H9 (cell line): ENCODE data around the gene LRRN3. TPM values are rescaled to one million over a fixed set of nuclear protein-coding genes. Genes with fewer than 3 reads are reported as not detected.
"Not testable (repeated sequence)": the region's sequence is repeated elsewhere in the genome, so short reads cannot be mapped to it uniquely, and the experiment has no call there.

ENCODE experiments used
- DNase-seq: peaks from one replicate; pipeline ENCODE4 v3.0.0-alpha.2; 2017
- H2AFZ ChIP-seq: one replicate; pipeline ENCODE4 v1.6.1; 2013; ENCODE audit warnings: mild to moderate bottlenecking, low read length, control low read depth, moderate library complexity
- H2AK5ac ChIP-seq: 2 replicates; pipeline ENCODE4 v1.6.1; 2013; ENCODE audit warnings: low read length, control low read depth, mixed read lengths; ENCODE audit not compliant: insufficient read length
- H2BK120ac ChIP-seq: one replicate; pipeline ENCODE4 v1.6.1; 2013; ENCODE audit warnings: low read depth, mild to moderate bottlenecking, low read length, control low read depth, inconsistent platforms; ENCODE audit not compliant: poor library complexity, severe bottlenecking
- H2BK12ac ChIP-seq: 2 replicates; pipeline ENCODE4 v1.6.1; 2013; ENCODE audit warnings: low read length, control low read depth, mixed read lengths, low read depth; ENCODE audit not compliant: insufficient read length
- H2BK15ac ChIP-seq: 2 replicates; pipeline ENCODE4 v1.6.1; 2013; ENCODE audit warnings: low read depth, low read length, control low read depth
- H2BK20ac ChIP-seq: one replicate; pipeline ENCODE4 v1.6.1; 2013; ENCODE audit warnings: low read depth, mild to moderate bottlenecking, low read length, control low read depth, inconsistent platforms; ENCODE audit not compliant: poor library complexity, severe bottlenecking
- H2BK5ac ChIP-seq: 2 replicates; pipeline ENCODE4 v1.6.1; 2013; ENCODE audit warnings: low read length, control low read depth, mixed read lengths; ENCODE audit not compliant: insufficient read length
- H3K14ac ChIP-seq: 2 replicates; pipeline ENCODE4 v1.6.1; 2013; ENCODE audit warnings: low read length, control low read depth; ENCODE audit not compliant: insufficient read depth
- H3K18ac ChIP-seq: 2 replicates; pipeline ENCODE4 v1.6.1; 2013; ENCODE audit warnings: low read depth, mild to moderate bottlenecking, mixed read lengths, low read length, control low read depth; ENCODE audit not compliant: insufficient read length
- H3K23ac ChIP-seq: 2 replicates; pipeline ENCODE4 v1.6.1; 2013; ENCODE audit warnings: low read length, control low read depth, mixed read lengths, low read depth; ENCODE audit not compliant: insufficient read length
- H3K23me2 ChIP-seq: 2 replicates; pipeline ENCODE4 v1.6.1; 2013; ENCODE audit warnings: low read depth, mild to moderate bottlenecking, mixed read lengths, low read length, control low read depth; ENCODE audit not compliant: insufficient read length, poor library complexity, severe bottlenecking
- H3K27ac ChIP-seq: 2 replicates; pipeline ENCODE4 v1.5.1; 2013; ENCODE audit warnings: low read length, control low read depth, mixed read lengths, low read depth; ENCODE audit not compliant: insufficient read length
- H3K27me3 ChIP-seq: 2 replicates; pipeline ENCODE4 v1.6.1; 2013; ENCODE audit warnings: low read length, control low read depth, inconsistent platforms; ENCODE audit not compliant: insufficient read depth
- H3K4ac ChIP-seq: 2 replicates; pipeline ENCODE4 v1.6.1; 2013; ENCODE audit warnings: low read depth, mild to moderate bottlenecking, control low read depth, inconsistent platforms, low read length, moderate library complexity
- H3K4me1 ChIP-seq: 2 replicates; pipeline ENCODE4 v1.6.1; 2013; ENCODE audit warnings: low read length, control low read depth, inconsistent platforms; ENCODE audit not compliant: insufficient read depth
- H3K4me2 ChIP-seq: 2 replicates; pipeline ENCODE4 v1.6.1; 2013; ENCODE audit warnings: low read length, control low read depth, mixed read lengths; ENCODE audit not compliant: insufficient read length, insufficient read depth
- H3K56ac ChIP-seq: 2 replicates; pipeline ENCODE4 v1.6.1; 2013; ENCODE audit warnings: low read depth, mild to moderate bottlenecking, mixed read lengths, low read length, control low read depth; ENCODE audit not compliant: insufficient read length
- H3K79me1 ChIP-seq: 2 replicates; pipeline ENCODE4 v1.6.1; 2013; ENCODE audit warnings: low read depth, mild to moderate bottlenecking, moderate library complexity, low read length, control low read depth, inconsistent platforms; ENCODE audit not compliant: insufficient read depth, poor library complexity, severe bottlenecking
- H3K79me2 ChIP-seq: 2 replicates; pipeline ENCODE4 v1.6.1; 2013; ENCODE audit warnings: low read length, control low read depth, inconsistent platforms; ENCODE audit not compliant: insufficient read depth
- H3K9ac ChIP-seq: 2 replicates; pipeline ENCODE4 v1.6.1; 2013; ENCODE audit warnings: low read length, control low read depth, mixed read lengths; ENCODE audit not compliant: insufficient read length; ENCODE audit errors: extremely low read depth
- H3K9me3 ChIP-seq: one replicate; pipeline ENCODE4 v1.6.1; 2013; ENCODE audit warnings: low read depth, low read length, inconsistent platforms; ENCODE audit not compliant: control insufficient read depth
- H3T11ph ChIP-seq: one replicate; pipeline ENCODE4 v1.6.1; 2013; ENCODE audit warnings: mild to moderate bottlenecking, low read length, control low read depth, inconsistent platforms
- H4K20me1 ChIP-seq: one replicate; pipeline ENCODE4 v1.6.1; 2013; ENCODE audit not compliant: control insufficient read depth, insufficient read length, insufficient read depth
- H4K5ac ChIP-seq: 2 replicates; pipeline ENCODE4 v1.6.1; 2013; ENCODE audit warnings: low read depth, mild to moderate bottlenecking, mixed read lengths, low read length, control low read depth; ENCODE audit not compliant: insufficient read length
- H4K8ac ChIP-seq: replicated peaks from 2 replicates; pipeline ENCODE4 v1.6.1; 2013; ENCODE audit warnings: low read length, control low read depth, mixed read lengths, low read depth; ENCODE audit not compliant: insufficient read length
- H4K91ac ChIP-seq: 2 replicates; pipeline ENCODE4 v1.6.1; 2013; ENCODE audit warnings: low read depth, mild to moderate bottlenecking, moderate library complexity, mixed read lengths, low read length, control low read depth; ENCODE audit not compliant: insufficient read length
- H3K27ac Mint-ChIP-seq, 3 experiments: 2 replicates in 2 of 3; 3 replicates in 1 of 3; pipeline ENCODE4 v1.8.0; 2020 to 2021; ENCODE audit warnings: mixed read lengths in 3 of 3, mild to moderate bottlenecking in 1 of 3, moderate library complexity in 1 of 3
- H3K27me3 Mint-ChIP-seq: 2 replicates; pipeline ENCODE4 v1.8.0; 2021; ENCODE audit warnings: low read depth, mild to moderate bottlenecking, moderate library complexity, mixed read lengths
- H3K36me3 Mint-ChIP-seq, 3 experiments: 2 replicates in 2 of 3; 3 replicates in 1 of 3; pipeline ENCODE4 v1.8.0; 2020 to 2021; ENCODE audit warnings: low read depth in 3 of 3, mixed read lengths in 3 of 3; ENCODE audit not compliant: insufficient read depth in 1 of 3
- H3K4me1 Mint-ChIP-seq, 2 experiments: 2 replicates each; pipeline ENCODE4 v1.8.0; 2020; ENCODE audit warnings: mixed read lengths in 2 of 2
- H3K4me3 Mint-ChIP-seq, 2 experiments: 2 replicates in 1 of 2; 3 replicates in 1 of 2; pipeline ENCODE4 v1.8.0; 2020 to 2021; ENCODE audit warnings: mild to moderate bottlenecking in 2 of 2, mixed read lengths in 2 of 2, moderate library complexity in 1 of 2
- H3K9me3 Mint-ChIP-seq, 2 experiments: 2 replicates in 1 of 2; 3 replicates in 1 of 2; pipeline ENCODE4 v1.8.0; 2020; ENCODE audit warnings: mild to moderate bottlenecking in 2 of 2, mixed read lengths in 2 of 2, moderate library complexity in 1 of 2
- WGBS: extraction: QIAGEN DNeasy Blood & Tissue Kit; methylation state at CpG from one replicate; pipeline ENCODE4 v1.1.7; 2013; ENCODE audit warnings: missing lambda C conversion rate, low lambda C conversion rate, mixed read lengths; ENCODE audit not compliant: insufficient read length; ENCODE audit errors: extremely low coverage; 5-methylcytosine and 5-hydroxymethylcytosine counted together
- total RNA-seq: library from RNA; stranded (reverse); gene quantifications from 2 replicates; pipeline ENCODE4 v1.2.1, GENCODE V29; 2021
- TF ChIP-seq, protein P1 (sequence below): fragments of 200-600 bp; sonication (generic); conservative IDR thresholded peaks from 3 replicates; pipeline ENCODE4 v1.8.0; 2021; ENCODE audit warnings: antibody characterized with exemption, mild to moderate bottlenecking

Gene LRRN3
- total RNA-seq, 1 experiment from 2014 or later = 0.77 TPM

- Histone ChIP-seq H2BK5ac (no peak overlapping the region), H3K9ac (no peak overlapping the region), H3K56ac (no peak overlapping the region), H3K18ac (no peak overlapping the region), H3K4me2 (no peak overlapping the region), H2BK15ac (no peak overlapping the region), H3K27me3 (no peaks in the 10 kb centered on the region), H2BK120ac (no peak overlapping the region), H4K20me1 (no peaks in the 10 kb centered on the region), H2BK20ac (no peak overlapping the region), H3K79me1 (no peaks in the 10 kb centered on the region), H3K23ac (no peak overlapping the region), H3K79me2 (no peaks in the 10 kb centered on the region), H3K14ac (no peak overlapping the region), H3K4ac (no peak overlapping the region), H4K8ac (no peak overlapping the region), H2AFZ (no peak overlapping the region), H2AK5ac (no peak overlapping the region), H3K4me1 (no peaks in the 10 kb centered on the region), H3K23me2 (no peaks in the 10 kb centered on the region), H3K27ac (no peak overlapping the region), H4K91ac (no peak overlapping the region), H3T11ph (no peak overlapping the region), H2BK12ac (no peak overlapping the region), H4K5ac (no peak overlapping the region), H3K9me3 (no peaks in the 10 kb centered on the region)
- H3K4me1 Mint-ChIP-seq = peaks cover 11 to 13% of the 10 kb centered on the region in 2 experiments
- no peak overlapping the region for H3K27ac Mint-ChIP-seq
- no peaks in the 10 kb centered on the region; a peak in 1 of 7 replicates for H3K36me3 Mint-ChIP-seq
- no peak for DNase-seq
- H3K4me3 Mint-ChIP-seq = no peak overlapping the region
- H3K9me3 Mint-ChIP-seq = peaks cover 0 to 4% of the 10 kb centered on the region in 2 experiments; a peak in 2 of 5 replicates
- TF ChIP-seq, protein P1, sequence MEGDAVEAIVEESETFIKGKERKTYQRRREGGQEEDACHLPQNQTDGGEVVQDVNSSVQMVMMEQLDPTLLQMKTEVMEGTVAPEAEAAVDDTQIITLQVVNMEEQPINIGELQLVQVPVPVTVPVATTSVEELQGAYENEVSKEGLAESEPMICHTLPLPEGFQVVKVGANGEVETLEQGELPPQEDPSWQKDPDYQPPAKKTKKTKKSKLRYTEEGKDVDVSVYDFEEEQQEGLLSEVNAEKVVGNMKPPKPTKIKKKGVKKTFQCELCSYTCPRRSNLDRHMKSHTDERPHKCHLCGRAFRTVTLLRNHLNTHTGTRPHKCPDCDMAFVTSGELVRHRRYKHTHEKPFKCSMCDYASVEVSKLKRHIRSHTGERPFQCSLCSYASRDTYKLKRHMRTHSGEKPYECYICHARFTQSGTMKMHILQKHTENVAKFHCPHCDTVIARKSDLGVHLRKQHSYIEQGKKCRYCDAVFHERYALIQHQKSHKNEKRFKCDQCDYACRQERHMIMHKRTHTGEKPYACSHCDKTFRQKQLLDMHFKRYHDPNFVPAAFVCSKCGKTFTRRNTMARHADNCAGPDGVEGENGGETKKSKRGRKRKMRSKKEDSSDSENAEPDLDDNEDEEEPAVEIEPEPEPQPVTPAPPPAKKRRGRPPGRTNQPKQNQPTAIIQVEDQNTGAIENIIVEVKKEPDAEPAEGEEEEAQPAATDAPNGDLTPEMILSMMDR = no peak
- H3K27me3 Mint-ChIP-seq = no peaks in the 10 kb centered on the region
Observed at GRCh38 chr7:111071556-111071955, 19.4 kb upstream of the LRRN3 start.

DNA sequence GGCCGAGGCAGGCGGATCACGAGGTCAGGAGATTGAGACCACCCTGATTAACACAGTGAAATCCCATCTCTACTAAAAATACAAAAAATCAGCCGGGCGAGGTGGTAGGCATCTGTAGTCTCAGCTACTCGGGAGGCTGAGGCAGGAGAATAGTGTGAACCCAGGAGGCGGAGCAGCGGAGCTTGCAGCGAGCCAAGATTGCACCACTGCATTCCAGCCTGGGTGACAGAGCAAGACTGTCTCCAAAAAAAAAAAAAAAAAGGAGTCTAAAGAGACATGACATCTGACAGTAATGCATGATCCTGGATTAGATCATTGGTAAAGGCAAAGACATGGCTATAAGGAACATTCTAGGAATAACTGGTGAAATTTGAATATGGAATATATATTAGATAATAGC is 18.3 kb upstream of the LRRN3 start:
- not testable (repeated sequence) for H2BK20ac ChIP-seq, H4K8ac ChIP-seq, H3K27me3 ChIP-seq, H3K79me2 ChIP-seq, H3K4me2 ChIP-seq, H4K91ac ChIP-seq, H2BK5ac ChIP-seq, H4K5ac ChIP-seq, H3K14ac ChIP-seq, H2BK12ac ChIP-seq, H3K79me1 ChIP-seq, H3K36me3 Mint-ChIP-seq, H3K9ac ChIP-seq, H3K27ac ChIP-seq, H3K9me3 Mint-ChIP-seq, H3K4ac ChIP-seq, H3K56ac ChIP-seq, H2BK120ac ChIP-seq, H3K27me3 Mint-ChIP-seq, DNase-seq, H3K23ac ChIP-seq, H2BK15ac ChIP-seq, H2AFZ ChIP-seq, H3K4me3 Mint-ChIP-seq, H3K9me3 ChIP-seq, H3T11ph ChIP-seq, H3K18ac ChIP-seq, H3K27ac Mint-ChIP-seq, H3K4me1 ChIP-seq, H4K20me1 ChIP-seq, H3K23me2 ChIP-seq, H2AK5ac ChIP-seq
- WGBS = no CpG with 5 or more reads among the region's 9 CpGs
- H3K4me1 Mint-ChIP-seq = peaks cover 19 to 22% of the 10 kb centered on the region in 2 experiments
